ENCODE measurements around the gene RNF138. TPM values are rescaled to one million over a fixed set of nuclear protein-coding genes. Genes with fewer than 3 reads are reported as not detected.

RNF138 gene
- total and polyA plus RNA-seq, 10 of the 15 experiments (the other 5 are each of a cell fraction or from before 2014, with no cell fraction given), result 24.2 to 75.2 (median 40.1) TPM

DNA sequence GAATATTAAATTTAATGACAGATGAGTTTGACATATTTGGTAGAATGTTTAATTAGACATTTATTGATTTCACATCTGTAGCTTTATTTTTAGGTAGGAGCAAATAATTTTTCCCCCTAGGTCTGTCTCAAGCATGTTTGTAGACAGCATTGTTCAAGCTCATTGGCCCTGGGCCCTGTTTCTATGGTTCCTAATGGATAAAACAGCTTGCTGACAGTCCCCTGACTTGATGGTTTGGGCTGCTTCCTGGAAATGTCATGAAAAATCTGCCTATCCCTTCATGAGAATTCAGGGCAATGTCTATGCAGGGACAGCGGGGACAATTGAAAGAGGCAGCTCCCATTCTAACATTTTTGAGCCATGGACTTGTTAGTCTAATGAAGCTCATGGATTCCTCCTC, 83.6 kb downstream of the RNF138 start:
- no peaks in the 10 kb centered on the region for H3K4me1 ChIP-seq (ENCODE audit: control insufficient read depth, insufficient read depth, low read length)
- BruUV-seq (replicated peaks), result no TSS peak
- no peaks in the 10 kb centered on the region for H4K20me1 ChIP-seq (ENCODE audit: control insufficient read depth, insufficient read depth)
- H3K4me3 ChIP-seq, result no peak overlapping the region
- no peak for ATAC-seq
- in situ Hi-C loops (cut with MboI) (no loop called here), intact Hi-C loops (cut with micrococcal nuclease; ENCODE audit: unreplicated experiment) (no loop called here)
- H3K9me3 ChIP-seq (replicated peaks; ENCODE audit: control insufficient read depth, insufficient read depth, low read length), result no peaks in the 10 kb centered on the region
- TF ChIP-seq, protein P1, sequence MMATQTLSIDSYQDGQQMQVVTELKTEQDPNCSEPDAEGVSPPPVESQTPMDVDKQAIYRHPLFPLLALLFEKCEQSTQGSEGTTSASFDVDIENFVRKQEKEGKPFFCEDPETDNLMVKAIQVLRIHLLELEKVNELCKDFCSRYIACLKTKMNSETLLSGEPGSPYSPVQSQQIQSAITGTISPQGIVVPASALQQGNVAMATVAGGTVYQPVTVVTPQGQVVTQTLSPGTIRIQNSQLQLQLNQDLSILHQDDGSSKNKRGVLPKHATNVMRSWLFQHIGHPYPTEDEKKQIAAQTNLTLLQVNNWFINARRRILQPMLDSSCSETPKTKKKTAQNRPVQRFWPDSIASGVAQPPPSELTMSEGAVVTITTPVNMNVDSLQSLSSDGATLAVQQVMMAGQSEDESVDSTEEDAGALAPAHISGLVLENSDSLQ (IDR thresholded peaks at IDR 0.05), result no peak
- TF ChIP-seq, protein P2, sequence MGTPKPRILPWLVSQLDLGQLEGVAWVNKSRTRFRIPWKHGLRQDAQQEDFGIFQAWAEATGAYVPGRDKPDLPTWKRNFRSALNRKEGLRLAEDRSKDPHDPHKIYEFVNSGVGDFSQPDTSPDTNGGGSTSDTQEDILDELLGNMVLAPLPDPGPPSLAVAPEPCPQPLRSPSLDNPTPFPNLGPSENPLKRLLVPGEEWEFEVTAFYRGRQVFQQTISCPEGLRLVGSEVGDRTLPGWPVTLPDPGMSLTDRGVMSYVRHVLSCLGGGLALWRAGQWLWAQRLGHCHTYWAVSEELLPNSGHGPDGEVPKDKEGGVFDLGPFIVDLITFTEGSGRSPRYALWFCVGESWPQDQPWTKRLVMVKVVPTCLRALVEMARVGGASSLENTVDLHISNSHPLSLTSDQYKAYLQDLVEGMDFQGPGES (IDR thresholded peaks at IDR 0.05), result no peak
- TF ChIP-seq, protein P3, sequence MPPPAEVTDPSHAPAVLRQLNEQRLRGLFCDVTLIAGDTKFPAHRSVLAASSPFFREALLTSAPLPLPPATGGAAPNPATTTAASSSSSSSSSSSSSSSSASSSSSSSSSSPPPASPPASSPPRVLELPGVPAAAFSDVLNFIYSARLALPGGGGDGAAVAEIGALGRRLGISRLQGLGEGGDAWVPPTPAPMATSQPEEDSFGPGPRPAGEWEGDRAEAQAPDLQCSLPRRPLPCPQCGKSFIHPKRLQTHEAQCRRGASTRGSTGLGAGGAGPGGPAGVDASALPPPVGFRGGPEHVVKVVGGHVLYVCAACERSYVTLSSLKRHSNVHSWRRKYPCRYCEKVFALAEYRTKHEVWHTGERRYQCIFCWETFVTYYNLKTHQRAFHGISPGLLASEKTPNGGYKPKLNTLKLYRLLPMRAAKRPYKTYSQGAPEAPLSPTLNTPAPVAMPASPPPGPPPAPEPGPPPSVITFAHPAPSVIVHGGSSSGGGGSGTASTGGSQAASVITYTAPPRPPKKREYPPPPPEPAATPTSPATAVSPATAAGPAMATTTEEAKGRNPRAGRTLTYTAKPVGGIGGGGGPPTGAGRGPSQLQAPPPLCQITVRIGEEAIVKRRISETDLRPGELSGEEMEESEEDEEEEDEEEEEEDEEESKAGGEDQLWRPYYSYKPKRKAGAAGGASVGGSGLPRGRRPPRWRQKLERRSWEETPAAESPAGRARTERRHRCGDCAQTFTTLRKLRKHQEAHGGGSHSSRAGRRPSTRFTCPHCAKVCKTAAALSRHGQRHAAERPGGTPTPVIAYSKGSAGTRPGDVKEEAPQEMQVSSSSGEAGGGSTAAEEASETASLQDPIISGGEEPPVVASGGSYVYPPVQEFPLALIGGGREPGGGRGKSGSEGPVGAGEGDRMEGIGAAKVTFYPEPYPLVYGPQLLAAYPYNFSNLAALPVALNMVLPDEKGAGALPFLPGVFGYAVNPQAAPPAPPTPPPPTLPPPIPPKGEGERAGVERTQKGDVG (CRISPR knock-in tag; IDR thresholded peaks at IDR 0.05), result no peak
- TF ChIP-seq BCL11A (IDR thresholded peaks at IDR 0.05; ENCODE audit: low read depth, low read length), result no peak
- no peak for TF ChIP-seq CREB1 (IDR thresholded peaks at IDR 0.05; ENCODE audit: low read depth)
- no peak for TF ChIP-seq GATAD2B (conservative IDR thresholded peaks at IDR 0.05; ENCODE audit: low read depth)
- TF ChIP-seq MTA2 (IDR thresholded peaks at IDR 0.05; ENCODE audit: low read depth), result no peak
- TF ChIP-seq SMAD1 (IDR thresholded peaks at IDR 0.05; ENCODE audit: low read depth, partially characterized antibody), result no peak
- TF ChIP-seq, protein P4, sequence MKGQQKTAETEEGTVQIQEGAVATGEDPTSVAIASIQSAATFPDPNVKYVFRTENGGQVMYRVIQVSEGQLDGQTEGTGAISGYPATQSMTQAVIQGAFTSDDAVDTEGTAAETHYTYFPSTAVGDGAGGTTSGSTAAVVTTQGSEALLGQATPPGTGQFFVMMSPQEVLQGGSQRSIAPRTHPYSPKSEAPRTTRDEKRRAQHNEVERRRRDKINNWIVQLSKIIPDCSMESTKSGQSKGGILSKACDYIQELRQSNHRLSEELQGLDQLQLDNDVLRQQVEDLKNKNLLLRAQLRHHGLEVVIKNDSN (IDR thresholded peaks at IDR 0.05; ENCODE audit: borderline replicate concordance, extremely low read length, insufficient read depth, low read depth, low read length), result no peak
- TF ChIP-seq NFIC (IDR thresholded peaks at IDR 0.05; ENCODE audit: low read depth, low read length), result no peak
- TF ChIP-seq, protein P5, sequence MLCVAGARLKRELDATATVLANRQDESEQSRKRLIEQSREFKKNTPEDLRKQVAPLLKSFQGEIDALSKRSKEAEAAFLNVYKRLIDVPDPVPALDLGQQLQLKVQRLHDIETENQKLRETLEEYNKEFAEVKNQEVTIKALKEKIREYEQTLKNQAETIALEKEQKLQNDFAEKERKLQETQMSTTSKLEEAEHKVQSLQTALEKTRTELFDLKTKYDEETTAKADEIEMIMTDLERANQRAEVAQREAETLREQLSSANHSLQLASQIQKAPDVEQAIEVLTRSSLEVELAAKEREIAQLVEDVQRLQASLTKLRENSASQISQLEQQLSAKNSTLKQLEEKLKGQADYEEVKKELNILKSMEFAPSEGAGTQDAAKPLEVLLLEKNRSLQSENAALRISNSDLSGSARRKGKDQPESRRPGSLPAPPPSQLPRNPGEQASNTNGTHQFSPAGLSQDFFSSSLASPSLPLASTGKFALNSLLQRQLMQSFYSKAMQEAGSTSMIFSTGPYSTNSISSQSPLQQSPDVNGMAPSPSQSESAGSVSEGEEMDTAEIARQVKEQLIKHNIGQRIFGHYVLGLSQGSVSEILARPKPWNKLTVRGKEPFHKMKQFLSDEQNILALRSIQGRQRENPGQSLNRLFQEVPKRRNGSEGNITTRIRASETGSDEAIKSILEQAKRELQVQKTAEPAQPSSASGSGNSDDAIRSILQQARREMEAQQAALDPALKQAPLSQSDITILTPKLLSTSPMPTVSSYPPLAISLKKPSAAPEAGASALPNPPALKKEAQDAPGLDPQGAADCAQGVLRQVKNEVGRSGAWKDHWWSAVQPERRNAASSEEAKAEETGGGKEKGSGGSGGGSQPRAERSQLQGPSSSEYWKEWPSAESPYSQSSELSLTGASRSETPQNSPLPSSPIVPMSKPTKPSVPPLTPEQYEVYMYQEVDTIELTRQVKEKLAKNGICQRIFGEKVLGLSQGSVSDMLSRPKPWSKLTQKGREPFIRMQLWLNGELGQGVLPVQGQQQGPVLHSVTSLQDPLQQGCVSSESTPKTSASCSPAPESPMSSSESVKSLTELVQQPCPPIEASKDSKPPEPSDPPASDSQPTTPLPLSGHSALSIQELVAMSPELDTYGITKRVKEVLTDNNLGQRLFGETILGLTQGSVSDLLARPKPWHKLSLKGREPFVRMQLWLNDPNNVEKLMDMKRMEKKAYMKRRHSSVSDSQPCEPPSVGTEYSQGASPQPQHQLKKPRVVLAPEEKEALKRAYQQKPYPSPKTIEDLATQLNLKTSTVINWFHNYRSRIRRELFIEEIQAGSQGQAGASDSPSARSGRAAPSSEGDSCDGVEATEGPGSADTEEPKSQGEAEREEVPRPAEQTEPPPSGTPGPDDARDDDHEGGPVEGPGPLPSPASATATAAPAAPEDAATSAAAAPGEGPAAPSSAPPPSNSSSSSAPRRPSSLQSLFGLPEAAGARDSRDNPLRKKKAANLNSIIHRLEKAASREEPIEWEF (IDR thresholded peaks at IDR 0.05; ENCODE audit: insufficient replicate concordance, low read depth, low read length), result no peak
- no peaks in the 10 kb centered on the region for H3K36me3 ChIP-seq (ENCODE audit: control insufficient read depth in 2 of 2, insufficient read depth in 2 of 2, low read length in 1 of 2)
- DNase-seq (ENCODE audit: low read depth, low spot score), result no peak
- H2AFZ ChIP-seq (ENCODE audit: control insufficient read depth, low read depth, low read length), result no peak overlapping the region
- no peaks in the 10 kb centered on the region for H3K27me3 ChIP-seq (replicated peaks in 1 of 2; ENCODE audit: control insufficient read depth in 2 of 2, insufficient read depth in 2 of 2, low read length in 1 of 2)
- ChIA-PET POLR2A (no interaction called here), SMC1A (ENCODE audit: uncharacterized antibody, unreplicated experiment) (interaction anchor here (0.6 kb wide), 1 partner anchor 109 kb away, joined by 3 read pairs; no protein-coding TSS in a partner anchor), RAD21 (ENCODE audit: unreplicated experiment) (no interaction called here), CTCF (interaction anchor here (1.0 kb wide), 1 partner anchor 11 kb away, joined by 5 read pairs; no protein-coding TSS in a partner anchor)
- no peak overlapping the region for H3K4me2 ChIP-seq (ENCODE audit: control insufficient read depth, insufficient read depth)
- WGBS (ENCODE audit: insufficient coverage, insufficient replicate concordance, low lambda C conversion rate, missing lambda C conversion rate), result 45% methylated on average over 1 of the region's 1 CpG
- no peak for FAIRE-seq
- H3K79me2 ChIP-seq (ENCODE audit: control insufficient read depth, insufficient read depth, low read length), result no peaks in the 10 kb centered on the region
- no peak overlapping the region for H3K27ac ChIP-seq (ENCODE audit: control insufficient read depth, insufficient read depth)
- H3K9ac ChIP-seq (ENCODE audit: control insufficient read depth, insufficient read depth, low read length), result no peak overlapping the region
